GM18951 (cell line): ENCODE measurements around the gene SLC4A5.
"Not testable (repeated sequence)": the region's sequence is repeated elsewhere in the genome, so short reads cannot be mapped to it uniquely, and the experiment has no call there.

Source experiments
- POLR2A ChIP-seq: IDR thresholded peaks from 4 replicates; pipeline ENCODE4 v1.6.1; 2011; ENCODE audit warnings: mild to moderate bottlenecking; ENCODE audit not compliant: insufficient read length, insufficient read depth; ENCODE audit errors: extremely low read depth
- in situ Hi-C: fragments of 300-500 bp; cut with MboI; formaldehyde crosslinking; loops from one replicate; pipeline ENCODE4 v1.12.0; 2022; ENCODE audit warnings: low sequenced_read_pairs, mixed read lengths, inconsistent platforms; ENCODE audit not compliant: unreplicated experiment

The SLC4A5 gene

GRCh38 chr2:74221091-74221490 lies 122.1 kb downstream of the SLC4A5 start:
- no peak for TF ChIP-seq POLR2A
- in situ Hi-C loops: no loop called here

DNA sequence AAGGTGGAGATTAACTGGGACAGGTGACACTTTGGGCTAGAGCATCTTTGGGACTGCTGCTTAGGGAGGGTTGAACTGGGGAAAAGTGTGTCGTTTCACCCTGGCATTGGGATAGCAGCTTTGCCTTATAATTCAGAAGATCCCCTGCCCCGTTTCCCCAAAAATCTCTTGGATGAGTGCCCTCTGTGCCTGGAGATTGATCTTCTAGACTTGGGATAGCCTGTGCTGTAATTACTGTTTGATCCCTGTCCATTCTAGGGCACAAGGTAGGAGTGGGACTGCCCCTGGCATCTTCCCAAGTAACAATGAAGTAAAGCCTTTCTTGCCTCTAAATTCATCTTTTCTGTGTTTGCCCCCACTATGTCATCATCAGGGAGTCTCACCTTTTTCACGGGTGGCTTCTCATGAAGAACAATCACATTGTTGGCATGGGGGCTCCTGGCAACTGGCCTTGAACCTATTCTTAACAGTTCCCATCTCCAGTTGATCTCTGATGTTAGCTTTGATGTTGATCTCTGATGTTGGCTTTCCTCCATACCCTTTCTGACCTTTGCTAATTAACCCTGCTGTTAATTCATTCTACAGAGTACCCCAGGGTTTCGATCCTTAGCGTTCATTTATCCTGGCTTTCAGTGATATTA lies 123.2 kb downstream of the SLC4A5 start:
- in situ Hi-C loops: no loop called here

DNA sequence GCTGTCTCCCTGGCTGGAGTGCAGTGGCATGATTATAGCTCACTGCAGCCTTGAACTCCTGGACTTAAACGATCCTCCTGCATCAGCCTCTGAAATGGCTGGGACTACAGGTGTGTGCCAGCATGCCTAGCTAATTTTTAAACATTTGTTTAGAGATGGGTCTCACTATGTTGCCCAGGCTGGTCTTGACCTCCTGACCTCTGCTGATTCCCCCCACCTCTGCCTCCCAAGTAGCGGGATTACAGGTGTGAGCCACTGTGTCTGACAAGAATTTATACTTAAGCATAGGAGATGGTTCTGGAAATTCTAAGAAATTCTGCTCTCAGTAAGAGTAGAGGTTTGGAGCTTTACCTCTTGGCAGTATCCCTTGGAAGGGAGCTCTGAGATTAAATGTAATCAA lies 126.6 kb downstream of the SLC4A5 start:
- in situ Hi-C loops: no loop called here
- no peak for TF ChIP-seq POLR2A

More for the DNA sequence above, 123.2 kb downstream of the SLC4A5 start:
- TF ChIP-seq POLR2A: no peak

DNA sequence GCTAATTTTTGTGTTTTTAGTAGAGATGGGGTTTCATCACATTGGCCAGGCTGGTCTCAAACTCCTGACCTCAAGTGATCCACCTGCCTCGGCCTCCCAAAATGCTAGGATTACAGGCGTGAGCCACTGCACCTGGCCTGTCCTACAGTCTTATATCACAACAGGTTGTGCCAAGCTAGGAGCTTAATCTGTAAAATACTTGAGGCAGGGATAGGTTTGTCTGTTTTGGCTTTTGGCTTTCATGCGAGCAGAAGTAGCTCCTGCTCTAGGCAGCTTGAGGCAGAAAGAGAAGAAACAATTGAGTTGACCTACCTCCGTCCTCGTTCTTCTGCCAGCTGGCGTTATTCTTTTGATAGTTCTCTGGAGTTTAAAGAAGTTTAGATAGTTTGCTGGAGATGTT lies 127.4 kb downstream of the SLC4A5 start:
- in situ Hi-C loops: not testable (repeated sequence)

DNA sequence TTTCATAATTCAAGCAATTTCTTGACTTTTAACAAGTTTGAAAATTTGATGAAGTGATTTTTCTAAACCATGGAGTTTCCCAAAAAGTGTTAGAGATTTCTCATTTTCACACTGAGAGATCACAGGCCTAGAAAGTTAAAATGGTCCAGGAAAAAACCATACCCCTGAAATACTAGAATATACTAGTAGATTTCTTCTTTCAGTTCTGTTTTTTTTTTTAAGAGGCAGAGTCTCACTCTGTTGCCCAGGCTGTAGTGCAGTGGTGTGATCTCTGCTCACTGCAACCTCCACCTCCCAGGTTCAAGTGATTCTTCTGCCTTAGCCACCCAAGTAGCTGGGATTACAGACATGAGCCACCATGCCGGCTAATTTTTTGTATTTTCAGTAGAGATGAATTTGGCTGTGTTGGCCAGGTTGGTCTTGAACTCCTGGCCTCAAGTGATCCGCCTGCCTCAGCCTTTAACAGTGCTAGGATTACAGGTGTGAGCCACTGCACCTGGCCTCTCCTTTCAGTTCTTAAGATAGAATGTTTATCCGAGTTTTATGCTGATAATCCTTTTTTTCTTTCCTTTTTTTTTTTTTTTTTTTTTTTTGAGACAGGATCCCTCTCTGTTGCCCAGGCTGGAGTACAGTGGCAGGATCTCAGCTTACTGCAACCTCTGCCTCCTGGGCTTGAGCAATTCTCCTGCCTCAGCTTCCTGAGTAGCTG lies 130.4 kb downstream of the SLC4A5 start:
- in situ Hi-C loops: no loop called here
- no peak for TF ChIP-seq POLR2A

DNA sequence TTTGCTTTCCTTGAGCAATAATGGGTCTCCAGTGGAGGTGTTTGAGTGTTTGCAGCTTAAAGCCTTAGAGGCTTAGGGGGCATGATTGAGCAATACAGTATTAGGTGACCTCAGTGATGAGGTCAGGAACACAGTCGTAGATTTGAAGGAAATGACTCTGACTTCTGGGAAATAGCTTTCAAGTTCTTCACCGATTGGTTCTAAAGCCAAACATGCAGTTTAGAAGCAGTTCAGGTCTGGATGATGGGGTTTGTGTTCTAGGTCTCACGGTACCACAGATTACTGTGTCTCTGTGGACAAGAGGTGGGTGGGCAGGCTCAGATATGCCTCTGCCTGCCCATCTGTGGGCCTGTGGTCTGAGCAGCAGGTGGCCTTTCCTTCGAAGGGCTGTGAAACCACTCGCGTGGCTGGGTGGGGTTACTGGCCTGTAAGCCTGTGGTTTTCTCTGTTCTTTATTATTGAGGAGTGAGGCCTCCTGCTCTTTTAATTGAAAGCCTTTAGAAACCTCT lies 137.0 kb downstream of the SLC4A5 start:
- no peak for TF ChIP-seq POLR2A
- in situ Hi-C loops: no loop called here

DNA sequence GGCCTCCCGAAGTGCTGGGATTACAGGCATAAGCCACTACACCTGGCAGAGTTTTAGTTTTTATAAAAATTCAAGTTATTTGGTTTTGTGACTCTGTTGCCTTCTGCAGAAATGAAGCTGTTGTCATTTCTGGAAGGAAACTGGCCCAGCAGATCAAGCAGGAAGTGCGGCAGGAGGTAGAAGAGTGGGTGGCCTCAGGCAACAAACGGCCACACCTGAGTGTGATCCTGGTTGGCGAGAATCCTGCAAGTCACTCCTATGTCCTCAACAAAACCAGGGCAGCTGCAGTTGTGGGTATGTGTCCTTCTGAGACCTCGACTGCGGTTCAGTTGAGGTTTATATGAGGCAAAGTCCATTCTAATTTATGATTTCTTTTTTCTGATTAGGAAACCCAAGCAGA lies 137.6 kb downstream of the SLC4A5 start:
- in situ Hi-C loops: no loop called here
- TF ChIP-seq POLR2A: no peak

DNA sequence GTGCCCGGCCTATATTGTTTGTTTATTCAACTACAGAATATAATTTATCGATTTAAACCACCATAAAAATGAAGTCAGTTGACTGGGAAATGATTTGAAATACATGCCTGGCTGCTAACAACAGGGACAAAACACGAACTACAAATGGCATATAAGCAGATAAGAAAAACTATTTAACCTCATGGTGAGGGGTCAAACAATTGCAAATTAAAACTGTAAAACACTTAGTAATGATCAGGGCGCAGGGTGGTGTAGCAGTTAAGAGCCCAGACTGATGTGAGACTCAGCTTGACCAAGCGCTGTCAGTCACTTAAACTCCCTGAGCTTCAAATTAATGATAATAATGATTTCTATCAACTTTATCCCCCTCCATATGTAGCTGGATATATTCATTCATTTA lies 138.1 kb downstream of the SLC4A5 start:
- no peak for TF ChIP-seq POLR2A
- in situ Hi-C loops: no loop called here

DNA sequence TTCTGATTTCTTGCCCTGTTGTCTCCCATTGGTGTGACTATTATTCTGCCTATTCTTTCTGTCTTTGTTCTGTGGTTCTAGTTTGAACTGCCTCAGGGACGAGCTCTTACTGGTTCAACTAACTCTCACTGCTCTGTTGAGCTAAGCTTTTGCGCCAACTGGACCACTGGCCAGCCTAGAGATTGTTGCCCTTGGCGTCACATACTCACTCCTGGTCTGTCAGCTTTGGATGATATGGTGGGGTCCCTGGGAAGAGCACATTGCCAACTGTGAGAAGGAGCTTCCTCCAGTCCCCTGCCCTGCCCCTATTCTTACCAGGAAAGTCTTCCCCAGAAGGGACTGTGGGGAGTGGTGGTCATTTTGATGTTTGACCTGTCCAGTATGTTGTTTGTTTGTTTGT lies 138.8 kb downstream of the SLC4A5 start:
- no peak for TF ChIP-seq POLR2A
- in situ Hi-C loops: no loop called here

- TF ChIP-seq POLR2A: no peak
Measured at GRCh38 chr2:74201596-74201995, 141.6 kb downstream of the SLC4A5 start.

DNA sequence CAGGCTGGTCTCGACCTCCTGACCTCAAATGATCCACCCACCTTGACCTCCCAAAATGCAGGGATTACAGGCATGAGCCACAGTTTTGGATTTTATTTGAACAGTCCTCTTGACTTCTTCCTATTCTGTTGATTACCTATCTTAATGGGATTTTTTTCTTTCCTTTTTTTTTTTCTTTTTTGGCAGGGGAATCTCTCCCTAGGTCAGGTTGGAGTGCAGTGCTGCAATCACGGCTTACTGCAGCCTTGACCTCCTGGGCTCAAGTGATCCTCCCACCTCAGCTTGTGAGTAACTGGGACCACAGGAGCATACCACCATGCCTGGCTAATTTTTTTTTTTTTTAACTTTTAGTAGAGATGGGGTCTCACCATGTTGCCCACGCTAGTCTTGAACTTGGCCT lies 142.0 kb downstream of the SLC4A5 start:
- in situ Hi-C loops: no loop called here
- no peak for TF ChIP-seq POLR2A

More at GRCh38 chr2:74201596-74201995, 141.6 kb downstream of the SLC4A5 start:
- in situ Hi-C loops: no loop called here

GRCh38 chr2:74199871-74200305 lies 143.3 kb downstream of the SLC4A5 start:
- no peak for TF ChIP-seq POLR2A
- in situ Hi-C loops: no loop called here

- no peak for TF ChIP-seq POLR2A
- in situ Hi-C loops: no loop called here
Measured at GRCh38 chr2:74199275-74199701, 143.9 kb downstream of the SLC4A5 start.
